AML-193 (cell line): Measurements from ENCODE around the gene CACUL1.
"Not testable (repeated sequence)": the region's sequence is repeated elsewhere in the genome, so short reads cannot be mapped to it uniquely, and the experiment has no call there.

Source experiments
- DNase-seq, 2 experiments: peaks; one replicate each; lab custom pipeline; 2025; lab: John Stamatoyannopoulos, UW

The CACUL1 gene

DNA sequence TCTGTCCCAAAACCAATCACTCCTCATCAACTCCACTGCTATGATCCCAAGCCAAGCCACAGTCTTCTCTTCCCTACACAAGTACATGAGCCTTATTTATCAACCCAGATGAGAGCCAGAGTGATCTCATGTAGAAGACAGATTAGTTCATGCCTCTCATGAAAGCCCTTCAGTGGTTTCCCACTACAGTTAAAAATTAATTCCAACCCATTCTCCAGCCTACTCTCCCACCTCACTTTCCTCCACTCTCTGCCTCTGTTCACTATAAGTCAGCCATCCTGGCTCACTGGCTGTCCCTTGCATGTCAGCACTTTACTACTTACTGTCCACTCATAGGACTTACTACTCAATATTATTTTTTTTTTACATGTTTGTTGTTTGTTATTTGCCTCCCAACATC is 67.3 kb downstream of the CACUL1 start:
- DNase-seq = no peak

DNA sequence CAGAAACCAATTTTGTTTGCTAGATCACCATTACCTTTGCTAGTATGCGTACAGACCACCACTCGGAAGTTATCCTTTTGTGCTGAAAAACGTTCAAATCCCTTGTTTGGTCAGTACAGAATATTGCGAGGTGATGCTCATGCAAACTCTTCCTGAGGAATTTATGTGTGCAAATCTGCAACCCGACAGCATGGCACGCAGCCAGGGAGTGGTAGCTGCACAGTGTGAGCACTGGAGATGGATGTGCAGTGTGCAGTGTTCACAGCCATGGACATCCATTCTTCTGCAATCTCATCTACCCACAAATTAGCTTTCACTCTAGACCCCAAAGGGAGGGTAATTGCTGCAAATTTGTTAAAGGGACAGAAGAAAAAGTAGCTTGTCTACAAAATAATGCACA is 72.2 kb downstream of the CACUL1 start:
- DNase-seq = no peak

- no peak for DNase-seq
Measured at GRCh38 chr10:118680197-118680596, 74.6 kb downstream of the CACUL1 start.

DNA sequence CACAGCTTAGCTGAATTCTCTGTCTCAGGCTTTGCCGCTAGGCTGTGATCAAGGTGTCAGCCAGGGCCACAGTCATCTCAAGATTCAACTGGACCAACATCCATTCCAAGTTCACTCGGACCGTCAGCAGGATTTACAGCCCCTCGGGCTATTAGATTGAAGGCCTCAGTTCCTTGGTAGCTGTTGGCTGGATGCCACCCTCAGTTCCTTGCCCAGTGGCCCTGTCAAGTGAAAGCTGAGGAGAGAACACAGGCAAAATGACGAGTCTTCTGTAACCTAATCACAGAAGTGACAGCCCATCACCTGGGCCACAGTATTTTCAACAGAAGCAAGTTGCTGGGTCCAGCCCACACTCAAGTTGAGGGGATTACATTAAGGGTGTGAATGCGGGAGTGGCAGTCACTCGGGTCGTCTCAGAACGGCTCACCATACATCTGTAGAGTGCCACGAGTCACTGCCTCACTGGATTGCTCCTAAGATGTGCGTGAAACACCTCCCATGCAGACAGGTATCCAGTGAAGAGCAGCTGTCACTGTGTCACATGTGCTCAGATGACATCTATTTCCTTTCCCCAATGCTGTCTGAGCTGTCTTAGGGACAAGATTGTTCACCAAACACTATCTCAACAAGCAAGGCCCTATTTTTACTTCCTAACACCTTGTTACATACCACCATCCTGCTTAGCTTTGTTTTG is 80.4 kb downstream of the CACUL1 start:
- no peak for DNase-seq

DNA sequence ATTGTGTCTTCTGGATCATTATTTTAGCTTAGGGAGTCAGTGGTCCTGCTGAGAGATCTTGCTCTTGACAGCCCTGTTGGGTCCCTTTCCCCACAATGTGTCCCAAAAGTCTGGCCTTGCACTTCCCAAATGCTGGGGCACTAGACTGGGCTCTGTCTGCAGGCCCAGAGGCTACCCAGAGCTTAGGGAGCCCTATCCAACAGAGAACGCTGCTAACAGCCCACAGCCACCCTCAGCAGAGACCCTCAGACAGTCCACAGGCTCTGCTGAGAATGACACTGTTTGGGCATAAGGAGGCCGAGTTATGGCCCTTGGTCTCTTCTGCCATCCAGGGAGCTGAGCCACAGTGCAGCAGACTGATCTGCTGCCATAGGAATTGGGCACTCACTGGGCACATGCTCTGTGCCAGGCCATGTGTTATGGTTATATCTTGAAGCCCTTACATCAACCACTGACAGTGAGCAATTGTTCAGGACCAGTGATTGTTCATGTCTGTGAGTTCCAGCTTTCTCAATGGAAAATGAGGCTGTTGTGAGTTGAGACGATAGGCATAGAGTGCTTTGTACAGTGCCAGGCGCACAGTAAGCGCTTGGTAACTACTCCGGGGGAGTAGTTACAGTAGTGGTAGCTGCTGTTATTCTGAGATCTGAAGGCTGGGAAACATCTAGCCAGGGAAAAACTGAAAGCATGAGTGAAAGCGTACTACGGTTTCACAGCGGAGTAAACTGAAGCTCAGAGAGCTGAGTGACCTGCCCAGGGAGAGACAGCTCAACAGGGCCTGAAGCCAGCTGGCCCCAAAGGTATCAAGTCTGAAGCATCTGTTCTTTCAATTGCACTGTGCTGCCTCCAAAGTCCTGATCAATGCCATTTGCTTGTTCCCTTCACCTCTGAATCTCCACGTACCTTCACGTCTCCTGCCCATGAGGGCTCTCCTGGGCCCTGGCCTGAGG is 81.7 kb downstream of the CACUL1 start:
- DNase-seq = no peak

- DNase-seq = no peak
Measured at GRCh38 chr10:118672153-118672552, 82.6 kb downstream of the CACUL1 start.

GRCh38 chr10:118671221-118671620 is 83.5 kb downstream of the CACUL1 start:
- DNase-seq = not testable (repeated sequence)

- no peak for DNase-seq
Measured at GRCh38 chr10:118670472-118671124, 84.2 kb downstream of the CACUL1 start.

- DNase-seq = no peak
Measured at GRCh38 chr10:118669835-118670234, 84.9 kb downstream of the CACUL1 start.

GRCh38 chr10:118669020-118669791 is 85.6 kb downstream of the CACUL1 start:
- no peak for DNase-seq

- no peak for DNase-seq
Measured at GRCh38 chr10:118668228-118668952, 86.4 kb downstream of the CACUL1 start.

GRCh38 chr10:118667732-118668131 is 87.0 kb downstream of the CACUL1 start:
- no peak for DNase-seq

DNA sequence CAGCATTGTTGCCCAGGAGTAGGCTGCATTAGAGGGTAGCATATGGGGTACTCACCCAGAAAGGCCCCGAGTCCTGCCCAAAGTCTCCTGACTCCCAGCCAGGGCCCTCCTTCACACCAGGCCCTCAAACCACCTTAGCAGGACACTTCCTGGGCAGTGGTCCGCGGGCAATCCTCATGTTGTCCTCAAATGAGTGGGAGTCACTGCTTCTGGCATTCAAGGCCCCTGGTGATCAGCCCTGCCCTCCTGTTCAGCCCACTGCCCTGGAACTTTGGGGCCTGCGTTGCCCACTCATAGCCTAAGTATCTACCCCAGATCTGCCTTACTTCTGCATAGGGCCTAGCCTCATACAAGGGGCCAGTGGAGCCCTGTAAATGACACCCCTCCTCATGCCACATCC is 88.4 kb downstream of the CACUL1 start:
- DNase-seq = no peak

DNA sequence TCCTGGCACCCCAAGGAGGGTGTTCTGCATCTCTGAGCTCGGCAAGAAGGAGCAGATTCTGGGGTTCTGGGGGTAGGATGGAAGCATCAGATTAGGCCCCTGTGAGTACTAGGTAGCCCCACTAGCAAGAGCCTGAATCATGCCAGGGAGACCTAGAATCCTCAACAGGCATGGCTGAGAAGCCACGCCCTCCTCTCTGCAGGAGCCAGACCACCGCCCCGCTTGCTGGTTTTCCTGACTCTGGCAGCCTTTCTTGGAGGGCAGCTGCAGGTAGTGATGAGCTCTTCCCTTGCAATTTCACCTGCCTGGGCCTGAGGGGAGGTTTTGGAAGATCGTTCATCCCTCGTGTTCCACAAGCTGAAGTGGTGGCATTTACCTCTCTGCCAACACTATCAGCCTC is 90.4 kb downstream of the CACUL1 start:
- DNase-seq = no peak

GRCh38 chr10:118663176-118663575 is 91.6 kb downstream of the CACUL1 start:
- no peak for DNase-seq

- no peak for DNase-seq
Measured at GRCh38 chr10:118662228-118663035, 92.3 kb downstream of the CACUL1 start.

DNA sequence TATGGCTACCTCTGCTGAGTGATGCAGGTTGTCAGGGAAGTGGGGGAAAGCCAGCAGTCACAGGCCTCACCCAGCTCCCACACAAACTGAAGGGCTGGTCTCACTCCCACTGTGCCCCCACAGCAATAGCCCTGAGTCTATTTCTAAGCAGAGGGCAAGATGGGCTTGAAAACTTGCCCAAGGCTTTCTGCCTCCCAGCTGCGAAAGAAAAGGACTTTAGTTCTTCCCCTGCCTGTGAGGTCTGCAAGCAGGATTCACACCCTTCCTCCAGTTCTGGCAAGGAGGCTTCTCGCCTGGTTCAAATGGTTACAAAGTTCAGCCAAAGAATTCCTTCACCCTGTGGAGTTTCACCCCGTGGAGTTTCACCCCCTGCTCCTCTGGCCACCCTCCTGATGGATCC is 96.0 kb downstream of the CACUL1 start:
- no peak for DNase-seq

GRCh38 chr10:118658168-118658567 is 96.6 kb downstream of the CACUL1 start:
- not testable (repeated sequence) for DNase-seq

GRCh38 chr10:118645294-118645693 is 109.5 kb downstream of the CACUL1 start:
- not testable (repeated sequence) for DNase-seq

DNA sequence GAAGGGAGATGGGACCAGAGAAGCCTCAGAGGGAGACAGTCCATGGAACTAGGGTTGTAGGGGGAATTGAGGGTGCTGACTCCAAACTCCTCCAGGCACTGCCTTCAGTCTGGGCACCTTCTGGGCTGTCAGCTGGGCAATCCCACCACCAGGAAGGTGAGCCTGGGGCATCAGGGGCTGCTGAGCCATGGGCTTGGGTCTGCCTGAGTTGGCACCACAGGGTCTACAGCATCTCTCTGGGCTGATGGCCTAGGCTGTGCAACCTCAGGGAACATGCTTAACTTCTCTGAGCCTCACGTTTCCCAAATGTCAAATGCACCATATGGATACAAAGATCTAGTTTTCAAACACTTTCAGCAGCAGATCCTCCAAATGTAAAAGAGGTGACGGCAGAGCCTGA is 112.5 kb downstream of the CACUL1 start:
- DNase-seq = no peak
